ENCODE measurements around the gene ZNF275. TPM values are rescaled to one million over a fixed set of nuclear protein-coding genes. Genes with fewer than 3 reads are reported as not detected.

Gene ZNF275
- total and polyA plus RNA-seq, 2 of the 4 experiments (the other 2 are of a cell fraction) = 6.6 to 9.7 TPM

- no peaks in the 10 kb centered on the region for H4K20me1 ChIP-seq (ENCODE audit: insufficient read depth, low read length)
- no peak overlapping the region for H3K27ac ChIP-seq (ENCODE audit: insufficient read depth, low read length)
- H2BK15ac ChIP-seq (ENCODE audit: low read depth, low read length) = no peak overlapping the region
- no peak overlapping the region for H2AK9ac ChIP-seq (replicated peaks; ENCODE audit: low read depth, low read length, poor library complexity)
- no peak overlapping the region for H3K23ac ChIP-seq (ENCODE audit: low read depth, low read length)
- ATAC-seq (ENCODE audit: low read depth) (no peak), DNase-seq (no peak)
- no peak overlapping the region for H3K9ac ChIP-seq (ENCODE audit: low read depth, low read length)
- intact Hi-C loops (cut with micrococcal nuclease) = no loop called here
- peaks cover 2% of the 10 kb centered on the region; the same call in 1 of the 2 replicates for H3K9me3 ChIP-seq (ENCODE audit: control insufficient read depth, insufficient read depth, low read length)
- H4K91ac ChIP-seq (ENCODE audit: insufficient read depth, low read depth, low read length) = no peak overlapping the region
- H2BK20ac ChIP-seq (ENCODE audit: low read depth, low read length) = no peak overlapping the region
- dilution Hi-C loops (cut with HindIII; ENCODE audit: low sequenced_read_pairs, unreplicated experiment) = no loop called here
- no peak overlapping the region for H3K14ac ChIP-seq (replicated peaks; ENCODE audit: low read depth, low read length)
- no peak overlapping the region for H4K8ac ChIP-seq (ENCODE audit: low read depth in 2 of 2, low read length in 2 of 2)
- H3K56ac ChIP-seq (ENCODE audit: extremely low read depth, insufficient read depth, low read length) = no peak overlapping the region
- no peaks in the 10 kb centered on the region for H3K9me1 ChIP-seq (ENCODE audit: insufficient read depth, low read length)
- H2BK120ac ChIP-seq (ENCODE audit: low read depth, low read length) = no peak overlapping the region
- H3K18ac ChIP-seq (ENCODE audit: low read depth, low read length) = no peak overlapping the region
- TF ChIP-seq CTCF (conservative IDR thresholded peaks at IDR 0.05; ENCODE audit: low read depth, low read length) (no peak), RFX5 (IDR thresholded peaks at IDR 0.05; ENCODE audit: low read depth, low read length) (no peak), NFE2L2 (IDR thresholded peaks at IDR 0.05; ENCODE audit: low read depth, low read length) (no peak), USF2 (IDR thresholded peaks at IDR 0.05; ENCODE audit: low read depth, low read length) (no peak), MAZ (IDR thresholded peaks at IDR 0.05; ENCODE audit: borderline replicate concordance, low read depth, low read length) (no peak), ELK1 (IDR thresholded peaks at IDR 0.05; ENCODE audit: borderline replicate concordance, low read depth, low read length) (no peak), FOS (IDR thresholded peaks at IDR 0.05; ENCODE audit: low read depth, low read length) (no peak), BHLHE40 (IDR thresholded peaks at IDR 0.05; ENCODE audit: low read depth, low read length) (no peak), SMC3 (IDR thresholded peaks at IDR 0.05; ENCODE audit: low read depth, low read length) (no peak), MXI1 (IDR thresholded peaks at IDR 0.05; ENCODE audit: borderline replicate concordance, low read depth, low read length) (no peak), CHD1 (IDR thresholded peaks at IDR 0.05; ENCODE audit: low read depth, low read length) (no peak), CEBPB (IDR thresholded peaks at IDR 0.05; ENCODE audit: low read depth, low read length) (no peak), RAD21 (IDR thresholded peaks at IDR 0.05; ENCODE audit: low read length) (no peak), RCOR1 (IDR thresholded peaks at IDR 0.05; ENCODE audit: insufficient replicate concordance, low read length) (no peak), POLR2A (IDR thresholded peaks at IDR 0.05; ENCODE audit: low read depth, low read length) (no peak), MAFK (IDR thresholded peaks at IDR 0.05; ENCODE audit: low read depth, low read length) (no peak)
- ChIA-PET POLR2A (ENCODE audit: unreplicated experiment) (no interaction called here), CTCF (no interaction called here)
- no peaks in the 10 kb centered on the region for H3K36me3 ChIP-seq (ENCODE audit: control insufficient read depth, insufficient read depth, low read length)
- H3K79me1 ChIP-seq (ENCODE audit: low read depth in 1 of 2, low read length in 2 of 2) = no peaks in the 10 kb centered on the region
- H3K4ac ChIP-seq (ENCODE audit: low read depth, low read length) = no peak overlapping the region
- H2AK5ac ChIP-seq (ENCODE audit: low read depth, low read length) = no peak overlapping the region
- no TSS peak for BruUV-seq (replicated peaks)
- no peaks in the 10 kb centered on the region for H3K4me1 ChIP-seq (ENCODE audit: control insufficient read depth, insufficient read depth, low read length)
- H3K27me3 ChIP-seq (ENCODE audit: control insufficient read depth, insufficient read depth, low read length) = peaks cover 10% of the 10 kb centered on the region
- no peak overlapping the region for H3K4me2 ChIP-seq (ENCODE audit: low read depth, low read length)
- H2AFZ ChIP-seq (replicated peaks; ENCODE audit: low read length, poor library complexity) = no peak overlapping the region
- in situ Hi-C loops (cut with MboI; ENCODE audit: low sequenced_read_pairs) = no loop called here
- H2BK5ac ChIP-seq (ENCODE audit: low read depth, low read length, poor library complexity, severe bottlenecking) = no peak overlapping the region
- 73% methylated on average over 2 of the region's 5 CpGs; no CpG with 5 or more reads in 1 of the 2 experiments for WGBS, 2 experiments (ENCODE audit: extremely low coverage in 2 of 2, insufficient read length in 1 of 2)
- H3K4me3 ChIP-seq (ENCODE audit: insufficient read depth, low read depth, low read length) = no peak overlapping the region
- H4K5ac ChIP-seq (ENCODE audit: low read depth, low read length) = no peak overlapping the region
Measured at GRCh38 chrX:153375571-153375970, 41.6 kb downstream of the ZNF275 start.
